Measurements from ENCODE around the gene ZNF697. TPM values are rescaled to one million over a fixed set of nuclear protein-coding genes. Genes with fewer than 3 reads are reported as not detected.

Gene ZNF697
- total and polyA plus RNA-seq, 2 of the 4 experiments (the other 2 are of a cell fraction) = 6.2 to 10.2 TPM

DNA sequence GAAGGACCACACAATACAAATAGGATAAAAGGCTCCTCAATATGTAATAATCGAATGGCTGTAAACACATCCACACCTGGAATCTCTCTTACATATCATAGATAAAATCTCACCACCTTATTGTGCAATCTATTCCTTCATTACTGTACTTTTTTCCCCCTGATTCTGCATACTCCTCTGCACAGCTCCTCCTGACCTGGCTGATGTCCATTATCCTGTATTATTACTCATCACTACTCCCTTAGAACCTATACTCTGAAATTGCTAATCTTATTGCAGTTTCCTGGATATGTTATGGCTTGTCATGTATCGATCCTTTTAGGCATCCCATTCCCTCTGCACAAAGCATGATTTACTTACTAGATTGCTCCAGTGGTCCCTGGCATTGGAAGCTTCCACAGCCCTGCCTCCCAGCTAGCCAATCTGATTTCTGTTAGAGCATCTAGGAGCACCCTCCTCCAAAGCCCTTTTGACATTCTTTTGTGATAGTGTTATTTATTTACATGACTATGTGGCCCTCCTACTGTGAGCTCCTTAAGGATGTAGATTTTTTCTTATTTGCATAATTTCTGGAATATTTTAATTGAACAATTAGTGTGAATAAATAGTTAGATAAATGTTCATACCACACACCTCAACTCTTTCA lies 39.5 kb upstream of the ZNF697 start:
- Histone ChIP-seq H3K4ac (ENCODE audit: low read depth, low read length) (no peak overlapping the region), H2BK15ac (ENCODE audit: low read depth, low read length) (no peak overlapping the region), H3K79me1 (ENCODE audit: low read depth in 1 of 2, low read length in 2 of 2) (no peaks in the 10 kb centered on the region), H2AK5ac (ENCODE audit: low read depth, low read length) (no peak overlapping the region), H2BK5ac (ENCODE audit: low read depth, low read length, poor library complexity, severe bottlenecking) (no peak overlapping the region), H3K9me3 (ENCODE audit: control insufficient read depth, insufficient read depth, low read length) (no peaks in the 10 kb centered on the region), H2AFZ (replicated peaks; ENCODE audit: low read length, poor library complexity) (no peak overlapping the region), H2BK120ac (ENCODE audit: low read depth, low read length) (no peak overlapping the region), H3K4me3 (ENCODE audit: insufficient read depth, low read depth, low read length) (no peak overlapping the region), H2BK20ac (ENCODE audit: low read depth, low read length) (no peak overlapping the region), H3K9me1 (ENCODE audit: insufficient read depth, low read length) (no peaks in the 10 kb centered on the region), H3K27ac (ENCODE audit: insufficient read depth, low read length) (no peak overlapping the region), H3K27me3 (ENCODE audit: control insufficient read depth, insufficient read depth, low read length) (peaks cover 14% of the 10 kb centered on the region), H3K56ac (ENCODE audit: extremely low read depth, insufficient read depth, low read length) (no peak overlapping the region), H4K20me1 (ENCODE audit: insufficient read depth, low read length) (no peaks in the 10 kb centered on the region), H3K14ac (replicated peaks; ENCODE audit: low read depth, low read length) (no peak overlapping the region), H3K23ac (ENCODE audit: low read depth, low read length) (no peak overlapping the region), H3K18ac (ENCODE audit: low read depth, low read length) (no peak overlapping the region), H3K36me3 (ENCODE audit: control insufficient read depth, insufficient read depth, low read length) (no peaks in the 10 kb centered on the region), H3K4me2 (ENCODE audit: low read depth, low read length) (no peak overlapping the region), H4K8ac (ENCODE audit: low read depth in 2 of 2, low read length in 2 of 2) (no peak overlapping the region), H4K5ac (ENCODE audit: low read depth, low read length) (no peak overlapping the region), H3K4me1 (ENCODE audit: control insufficient read depth, insufficient read depth, low read length) (no peaks in the 10 kb centered on the region), H4K91ac (ENCODE audit: insufficient read depth, low read depth, low read length) (no peak overlapping the region), H3K9ac (ENCODE audit: low read depth, low read length) (no peak overlapping the region), H2AK9ac (replicated peaks; ENCODE audit: low read depth, low read length, poor library complexity) (no peak overlapping the region)
- ChIA-PET POLR2A (ENCODE audit: unreplicated experiment) (no interaction called here), CTCF (interaction anchor here (1.2 to 1.3 kb wide), 2 partner anchors 12 kb away, joined by 3 to 4 read pairs; no protein-coding TSS in a partner anchor)
- WGBS, 2 experiments (ENCODE audit: extremely low coverage in 2 of 2, insufficient read length in 1 of 2) = no CpG with 5 or more reads among the region's 2 CpGs
- intact Hi-C loops (cut with micrococcal nuclease) (no loop called here), dilution Hi-C loops (cut with HindIII; ENCODE audit: low sequenced_read_pairs, unreplicated experiment) (no loop called here), in situ Hi-C loops (cut with MboI; ENCODE audit: low sequenced_read_pairs) (no loop called here)
- DNase-seq = no peak
- TF ChIP-seq, protein P1, sequence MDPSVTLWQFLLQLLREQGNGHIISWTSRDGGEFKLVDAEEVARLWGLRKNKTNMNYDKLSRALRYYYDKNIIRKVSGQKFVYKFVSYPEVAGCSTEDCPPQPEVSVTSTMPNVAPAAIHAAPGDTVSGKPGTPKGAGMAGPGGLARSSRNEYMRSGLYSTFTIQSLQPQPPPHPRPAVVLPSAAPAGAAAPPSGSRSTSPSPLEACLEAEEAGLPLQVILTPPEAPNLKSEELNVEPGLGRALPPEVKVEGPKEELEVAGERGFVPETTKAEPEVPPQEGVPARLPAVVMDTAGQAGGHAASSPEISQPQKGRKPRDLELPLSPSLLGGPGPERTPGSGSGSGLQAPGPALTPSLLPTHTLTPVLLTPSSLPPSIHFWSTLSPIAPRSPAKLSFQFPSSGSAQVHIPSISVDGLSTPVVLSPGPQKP (IDR thresholded peaks at IDR 0.05; ENCODE audit: borderline replicate concordance, low read depth, low read length) = no peak
- TF ChIP-seq CEBPB (IDR thresholded peaks at IDR 0.05; ENCODE audit: low read depth, low read length) = peak; percentile 74
- BruUV-seq (replicated peaks) = no TSS peak
- no peak for ATAC-seq (ENCODE audit: low read depth)

All from IMR-90 (cell line).